PFSK-1 (cell line): ENCODE measurements around the gene BMX.

Experiments used
- FOXP2 ChIP-seq: optimal IDR thresholded peaks from 2 replicates; pipeline ENCODE3; 2011; ENCODE audit warnings: borderline replicate concordance, control low read depth, inconsistent platforms; ENCODE audit not compliant: insufficient read depth; ENCODE audit errors: extremely low read length, extremely low read depth
- POLR2AphosphoS5 ChIP-seq: IDR thresholded peaks from 2 replicates; pipeline ENCODE4 v1.6.1; 2012; ENCODE audit warnings: low read depth, mild to moderate bottlenecking, control low read depth, low read length, moderate library complexity
- REST ChIP-seq, 2 experiments: IDR thresholded peaks; 2 replicates each; pipeline versions ENCODE4 v1.6.1 to v1.8.0; 2011 to 2012; ENCODE audit warnings: low read depth in 2 of 2, low read length in 2 of 2, control low read depth in 1 of 2, inconsistent platforms in 1 of 2, mild to moderate bottlenecking in 1 of 2, moderate library complexity in 1 of 2; ENCODE audit not compliant: insufficient read depth in 1 of 2
- SIN3A ChIP-seq: IDR thresholded peaks from 2 replicates; pipeline ENCODE4 v1.6.1; 2012; ENCODE audit warnings: mild to moderate bottlenecking, low read length, moderate library complexity, borderline replicate concordance; ENCODE audit not compliant: insufficient read depth
- TAF1 ChIP-seq: IDR thresholded peaks from 2 replicates; pipeline ENCODE4 v1.6.1; 2012; ENCODE audit warnings: low read length, control low read depth, borderline replicate concordance; ENCODE audit not compliant: insufficient read depth

- TF ChIP-seq SIN3A (no peak), POLR2AphosphoS5 (no peak), REST (IDR thresholded peaks at IDR 0.05; ENCODE audit: insufficient read depth in 1 of 2, low read depth in 2 of 2, low read length in 2 of 2) (no peak), TAF1 (no peak), FOXP2 (no peak)
These were observed 29.6 kb upstream of the BMX start for GRCh38 chrX:15471028-15471427.
